Tibial nerve (tissue), 4 donors: ENCODE data around the gene PRRT1. TPM values are rescaled to one million over a fixed set of nuclear protein-coding genes. Genes with fewer than 3 reads are reported as not detected.
"Not testable (repeated sequence)": the region's sequence is repeated elsewhere in the genome, so short reads cannot be mapped to it uniquely, and the experiment has no call there.

Experiments
- DNase-seq, 2 donors: peaks; one replicate each; pipeline ENCODE4 v3.0.0-alpha.2; 2019; ENCODE audit warnings: low spot score in 2 of 2
- H3K27ac ChIP-seq, 4 donors: fragments of 200-600 bp; sonication (generic) in 3 of 4; one replicate each; pipeline ENCODE4 v1.5.1; 2017 to 2019; ENCODE audit warnings: mild to moderate bottlenecking in 1 of 4
- H3K27me3 ChIP-seq, 2 donors: fragments of 200-600 bp; sonication (generic) in 1 of 2; one replicate each; pipeline versions ENCODE4 v1.5.1 to v1.6.0; 2017 to 2019
- H3K36me3 ChIP-seq, 3 donors: fragments of 200-600 bp; sonication (generic); one replicate each; pipeline ENCODE4 v1.5.1; 2018 to 2019
- H3K4me1 ChIP-seq, 4 donors: fragments of 200-600 bp; sonication (generic) in 3 of 4; one replicate each; pipeline ENCODE4 v1.5.1; 2017 to 2019
- H3K4me3 ChIP-seq, 4 donors: fragments of 200-600 bp; sonication (generic) in 3 of 4; one replicate each; pipeline ENCODE4 v1.5.1; 2017 to 2019; ENCODE audit warnings: mild to moderate bottlenecking in 1 of 4, moderate library complexity in 1 of 4
- H3K9me3 ChIP-seq, 4 donors: fragments of 200-600 bp; sonication (generic) in 3 of 4; one replicate each; pipeline ENCODE4 v1.5.1; 2017 to 2019
- CTCF ChIP-seq, 5 experiments: fragments of 200-600 bp in 3 of 5; fragments of 450-650 bp in 2 of 5; sonication (generic) in 3 of 5; IDR thresholded peaks; one replicate each; pipeline ENCODE4 v1.5.1; 2016 to 2019; ENCODE audit warnings: antibody characterized with exemption in 5 of 5, mild to moderate bottlenecking in 3 of 5, moderate library complexity in 2 of 5
- EP300 ChIP-seq, 2 donors: sonication (generic); formaldehyde crosslinking; IDR thresholded peaks; one replicate each; pipeline ENCODE4 v1.6.1; 2017; ENCODE audit warnings: antibody characterized with exemption in 2 of 2, mild to moderate bottlenecking in 1 of 2
- POLR2A ChIP-seq, 2 donors: fragments of 450-650 bp; IDR thresholded peaks; one replicate each; pipeline ENCODE4 v1.6.1; 2017; ENCODE audit warnings: antibody characterized with exemption in 2 of 2, mild to moderate bottlenecking in 2 of 2, moderate library complexity in 2 of 2
- WGBS, 2 donors: methylation state at CpG; one replicate each; pipeline ENCODE4 v1.1.5; 2018; 5-methylcytosine and 5-hydroxymethylcytosine counted together
- total RNA-seq, 4 donors: library from RNA; depleted of rRNA; stranded (reverse); fragments of >200 nt; gene quantifications; one replicate each; pipeline ENCODE4 v1.1.0, GENCODE V29; 2016

Gene PRRT1
- total RNA-seq, 4 donors from 2014 or later: 0.21 to 2.7 (median 1.7) TPM

DNA sequence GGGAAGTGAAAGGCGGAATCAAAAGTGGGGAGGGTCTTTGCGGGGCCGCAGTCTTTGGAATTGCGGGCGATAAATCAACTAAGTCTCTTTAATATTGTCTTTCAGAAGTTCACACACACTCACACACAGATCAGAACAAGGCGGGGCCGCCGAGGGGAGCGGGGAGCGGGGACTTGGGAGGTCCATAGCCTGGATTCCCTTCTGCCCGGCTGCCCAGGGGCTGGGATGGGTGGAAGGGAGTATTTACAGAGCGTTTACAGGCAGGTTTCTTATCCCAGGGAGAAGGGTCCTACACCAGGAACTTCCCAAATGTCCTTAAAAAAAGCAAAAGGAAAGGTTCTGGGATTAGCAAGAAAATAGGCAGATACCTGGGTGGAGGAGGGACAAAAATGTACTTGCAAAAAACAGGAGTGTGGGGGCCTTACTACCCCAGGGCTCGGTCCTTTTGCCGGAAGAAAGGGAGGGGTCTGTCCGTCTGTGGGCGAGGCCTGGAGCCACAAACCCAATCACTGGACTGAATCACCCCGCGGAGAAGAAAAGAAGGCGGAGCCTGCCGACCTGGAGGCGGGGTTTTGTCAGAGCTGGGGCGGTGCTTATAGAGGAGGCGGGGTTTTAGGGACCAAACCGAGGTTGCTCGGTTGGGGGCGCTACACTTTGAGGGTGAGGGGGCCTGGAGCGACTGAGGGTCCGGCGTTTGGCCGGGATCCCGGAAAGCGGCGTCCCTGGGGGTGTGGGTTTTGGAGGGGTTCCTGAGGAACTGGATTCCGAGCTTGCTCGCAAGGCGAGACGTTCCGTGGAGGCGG is 3.2 kb downstream of the PRRT1 start:
- peaks cover 0 to 38% (median 15%) of the 10 kb centered on the region in 4 donors for H3K4me1 ChIP-seq
- no peak overlapping the region for H3K27ac ChIP-seq
- H3K27me3 ChIP-seq: no peaks in the 10 kb centered on the region
- WGBS, 2 donors: 52 to 54% methylated on average over 39 of the region's 39 CpGs
- H3K9me3 ChIP-seq: no peaks in the 10 kb centered on the region
- H3K36me3 ChIP-seq: peaks cover 0 to 10% (median 0%) of the 10 kb centered on the region in 3 donors
- peak overlapping the region in 2 of 4 donors; percentile 16 to 39 for H3K4me3 ChIP-seq
- TF ChIP-seq POLR2A (IDR thresholded peaks at IDR 0.05) (no peak), EP300 (IDR thresholded peaks at IDR 0.05) (no peak), CTCF (IDR thresholded peaks at IDR 0.05) (no peak)
- DNase-seq: peak in 1 of 2 donors; percentile 54

DNA sequence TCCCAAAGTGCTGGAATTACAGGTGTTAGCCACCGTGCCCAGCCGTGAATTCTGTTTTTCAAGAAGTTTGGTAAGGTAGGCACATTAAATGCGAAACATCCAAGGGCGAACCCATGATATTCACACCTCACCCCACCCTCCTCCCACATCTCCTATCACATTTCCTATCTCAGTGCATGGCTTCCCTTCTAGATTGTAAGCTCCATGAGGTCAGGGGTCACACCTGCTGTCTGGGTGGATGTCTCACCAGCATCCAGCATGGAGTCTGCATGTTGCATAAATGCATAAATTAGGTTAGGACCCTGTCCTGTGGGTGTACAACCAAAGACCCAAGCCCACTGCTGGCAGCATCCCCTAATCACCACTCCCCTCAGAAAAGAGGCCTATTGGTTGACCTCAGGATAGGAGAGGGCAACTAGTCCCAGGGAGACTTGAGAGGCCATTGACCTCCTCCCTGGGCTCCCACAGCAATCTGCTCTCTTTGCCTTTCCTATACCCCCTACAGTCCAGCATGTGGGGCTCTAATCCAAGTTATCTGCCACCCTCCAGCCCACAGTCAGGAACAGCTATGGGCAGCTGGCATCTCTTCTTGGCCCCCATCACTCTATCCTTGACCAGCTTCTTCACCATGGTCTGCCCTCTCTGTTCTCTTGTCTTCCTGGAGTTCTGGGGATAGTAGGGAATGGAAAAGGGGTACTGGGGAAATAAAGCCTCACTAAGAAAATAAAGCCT is 4.2 kb downstream of the PRRT1 start:
- TF ChIP-seq POLR2A (IDR thresholded peaks at IDR 0.05) (no peak), EP300 (IDR thresholded peaks at IDR 0.05) (no peak), CTCF (IDR thresholded peaks at IDR 0.05) (no peak)
- Histone ChIP-seq H3K4me3 (no peak overlapping the region), H3K4me1 (peaks cover 0 to 29% (median 13%) of the 10 kb centered on the region in 4 donors), H3K36me3 (peaks cover 0 to 10% (median 0%) of the 10 kb centered on the region in 3 donors), H3K27ac (no peak overlapping the region), H3K9me3 (no peaks in the 10 kb centered on the region), H3K27me3 (no peaks in the 10 kb centered on the region)
- DNase-seq: no peak
- 91 to 95% methylated on average over 4 of the region's 4 CpGs for WGBS, 2 donors

DNA sequence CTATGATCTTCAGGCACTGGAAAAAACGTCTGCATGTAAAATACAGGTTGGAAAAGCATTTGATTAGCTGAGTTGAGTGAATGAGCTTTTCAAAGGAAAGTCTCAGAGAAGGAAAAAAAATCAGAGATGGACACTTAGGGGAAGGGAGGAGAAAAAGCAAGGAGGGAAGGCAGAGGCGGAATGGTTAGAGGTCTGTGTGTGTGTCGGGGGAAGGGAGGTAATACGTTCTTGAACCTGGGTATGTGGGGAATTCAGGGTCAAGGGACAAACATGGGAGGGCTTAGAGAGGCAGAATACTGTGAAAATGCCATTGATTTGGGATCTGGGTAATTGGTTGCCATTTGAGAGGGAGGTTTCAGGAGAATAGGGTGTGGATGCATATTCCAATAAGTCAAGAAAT is 5.1 kb downstream of the PRRT1 start:
- H3K27me3 ChIP-seq: no peaks in the 10 kb centered on the region
- no peak overlapping the region for H3K4me3 ChIP-seq
- H3K9me3 ChIP-seq: no peaks in the 10 kb centered on the region
- TF ChIP-seq EP300 (IDR thresholded peaks at IDR 0.05) (no peak), POLR2A (IDR thresholded peaks at IDR 0.05) (no peak), CTCF (IDR thresholded peaks at IDR 0.05) (no peak)
- peaks cover 0 to 22% (median 6%) of the 10 kb centered on the region in 4 donors for H3K4me1 ChIP-seq
- H3K36me3 ChIP-seq: peaks cover 0 to 10% (median 0%) of the 10 kb centered on the region in 3 donors
- WGBS, 2 donors: 35 to 39% methylated on average over 4 of the region's 4 CpGs
- DNase-seq: no peak
- no peak overlapping the region for H3K27ac ChIP-seq

GRCh38 chr6:32146287-32146686 is 5.5 kb downstream of the PRRT1 start:
- H3K36me3 ChIP-seq: peaks cover 0 to 10% (median 0%) of the 10 kb centered on the region in 3 donors
- no peak overlapping the region for H3K4me3 ChIP-seq
- no peaks in the 10 kb centered on the region for H3K9me3 ChIP-seq
- no peaks in the 10 kb centered on the region for H3K27me3 ChIP-seq
- TF ChIP-seq POLR2A (IDR thresholded peaks at IDR 0.05) (no peak), CTCF (IDR thresholded peaks at IDR 0.05) (no peak), EP300 (IDR thresholded peaks at IDR 0.05) (no peak)
- peaks cover 0 to 19% (median 6%) of the 10 kb centered on the region in 4 donors for H3K4me1 ChIP-seq
- DNase-seq: no peak
- no peak overlapping the region for H3K27ac ChIP-seq
- WGBS, 2 donors: 84 to 86% methylated on average over 1 of the region's 1 CpG

- not testable (repeated sequence) for H3K27me3 ChIP-seq, DNase-seq, H3K4me1 ChIP-seq, H3K4me3 ChIP-seq, H3K36me3 ChIP-seq, H3K27ac ChIP-seq, H3K9me3 ChIP-seq
- WGBS, 2 donors: 69 to 84% methylated on average over 7 of the region's 7 CpGs
Measured at GRCh38 chr6:32144238-32144637, 7.5 kb downstream of the PRRT1 start.
